ENCODE measurements around the gene GGPS1.

DNA sequence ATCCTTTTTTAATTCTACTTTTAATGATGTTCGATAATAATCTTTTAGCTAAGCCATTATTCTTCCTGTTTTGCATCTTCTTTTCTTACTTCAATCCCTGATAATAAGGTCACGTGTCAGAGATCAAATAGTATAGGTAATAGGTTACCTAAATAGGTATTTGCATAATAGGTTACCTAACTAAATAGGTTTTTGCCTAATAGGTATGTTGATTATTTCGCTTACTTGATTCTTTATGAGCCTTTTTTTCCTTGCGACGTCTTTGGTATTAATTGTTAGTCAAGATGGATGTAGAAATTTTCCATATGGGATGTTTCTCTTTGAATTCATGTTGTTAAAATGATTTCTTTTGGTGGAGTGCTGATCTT is 2.5 kb downstream of the GGPS1 start:
- no peak for TF ChIP-seq EZH2 (IDR thresholded peaks at IDR 0.05; ENCODE audit: borderline replicate concordance, insufficient read depth, low read length, poor library complexity, severe bottlenecking)
- no peak for TF ChIP-seq POLR2AphosphoS5 (IDR thresholded peaks at IDR 0.05)
- no peak for TF ChIP-seq SMC3 (conservative IDR thresholded peaks at IDR 0.05; ENCODE audit: poor library complexity)
